HepG2 (cell line): ENCODE results near the gene SHBG. TPM values are rescaled to one million over a fixed set of nuclear protein-coding genes. Genes with fewer than 3 reads are reported as not detected.

ENCODE experiments used
- ARNT2 ChIP-seq: sonication (generic); formaldehyde crosslinking; IDR thresholded peaks from 2 replicates; pipeline ENCODE4 v1.8.0; 2022; ENCODE audit warnings: mild to moderate bottlenecking, low read depth, missing genetic modification reagents, moderate library complexity
- ATM ChIP-seq: fragments of 450-650 bp; IDR thresholded peaks from 2 replicates; pipeline ENCODE4 v1.7.1; 2017; ENCODE audit warnings: mild to moderate bottlenecking, borderline replicate concordance
- FLYWCH1 ChIP-seq: sonication (generic); formaldehyde crosslinking; IDR thresholded peaks from 2 replicates; pipeline ENCODE4 v1.8.1; 2023; ENCODE audit warnings: mild to moderate bottlenecking, missing genetic modification reagents
- HDAC2 ChIP-seq: sonication (generic); formaldehyde crosslinking; IDR thresholded peaks from 2 replicates; pipeline ENCODE4 v1.4.0; 2020; ENCODE audit warnings: missing genetic modification reagents
- HMG20B ChIP-seq: conservative IDR thresholded peaks from 2 replicates; pipeline ENCODE4 v1.6.1; 2016; ENCODE audit warnings: missing genetic modification reagents, missing compliant biosample characterization
- HNF1B ChIP-seq: sonication (generic); formaldehyde crosslinking; IDR thresholded peaks from 2 replicates; pipeline ENCODE4 v1.5.1; 2020; ENCODE audit warnings: mild to moderate bottlenecking, moderate library complexity, missing genetic modification reagents
- HOXA3 ChIP-seq: sonication (generic); formaldehyde crosslinking; IDR thresholded peaks from 2 replicates; pipeline ENCODE4 v1.5.0; 2020; ENCODE audit warnings: missing genetic modification reagents
- MTF2 ChIP-seq: sonication (generic); formaldehyde crosslinking; IDR thresholded peaks from 2 replicates; pipeline ENCODE4 v1.5.0; 2020; ENCODE audit warnings: missing genetic modification reagents, borderline replicate concordance
- MYNN ChIP-seq: sonication (generic); formaldehyde crosslinking; IDR thresholded peaks from 2 replicates; pipeline ENCODE4 v1.4.0; 2020; ENCODE audit warnings: mild to moderate bottlenecking, low read depth, missing genetic modification reagents
- RARA ChIP-seq: IDR thresholded peaks from 2 replicates; pipeline ENCODE4 v1.6.1; 2016; ENCODE audit warnings: missing genetic modification reagents, missing compliant biosample characterization
- RELA ChIP-seq: sonication (generic); formaldehyde crosslinking; IDR thresholded peaks from 2 replicates; pipeline ENCODE4 v1.4.0; 2020; ENCODE audit warnings: missing genetic modification reagents
- TCF7L2 ChIP-seq: IDR thresholded peaks from 2 replicates; pipeline ENCODE4 v1.6.1; 2011; ENCODE audit warnings: mild to moderate bottlenecking, low read depth, low read length, moderate library complexity
- XBP1 ChIP-seq: sonication (generic); formaldehyde crosslinking; IDR thresholded peaks from 2 replicates; pipeline ENCODE4 v1.5.0; 2020; ENCODE audit warnings: missing genetic modification reagents
- ZNF253 ChIP-seq: sonication (generic); formaldehyde crosslinking; IDR thresholded peaks from 2 replicates; pipeline ENCODE4 v1.8.0; 2022; ENCODE audit warnings: mild to moderate bottlenecking, missing genetic modification reagents, borderline replicate concordance
- ZNF441 ChIP-seq: sonication (generic); formaldehyde crosslinking; IDR thresholded peaks from 2 replicates; pipeline ENCODE4 v1.7.0; 2021; ENCODE audit warnings: missing genetic modification reagents, borderline replicate concordance
- ZNF512 ChIP-seq: sonication (generic); formaldehyde crosslinking; IDR thresholded peaks from 2 replicates; pipeline ENCODE4 v1.4.0; 2020; ENCODE audit warnings: mild to moderate bottlenecking, missing genetic modification reagents
- ZNF547 ChIP-seq: sonication (generic); formaldehyde crosslinking; IDR thresholded peaks from 2 replicates; pipeline ENCODE4 v1.5.1; 2020; ENCODE audit warnings: mild to moderate bottlenecking, missing genetic modification reagents
- ZXDC ChIP-seq: sonication (generic); formaldehyde crosslinking; IDR thresholded peaks from 2 replicates; pipeline ENCODE4 v1.5.0; 2020; ENCODE audit warnings: mild to moderate bottlenecking, missing genetic modification reagents
- polyA plus RNA-seq, 8 experiments: library from polyadenylated mRNA; depleted of rRNA in 3 of 8; stranded (reverse) in 7 of 8; unstranded in 1 of 8; fragments of >200 nt; fragmentation: Illumina TruSeq in 4 of 8; extraction: Trizol in 4 of 8; gene quantifications; 2 replicates each; pipeline versions ENCODE4 v1.2.1 to v1.2.3, GENCODE V29; 2011 to 2016; ENCODE audit warnings: low read depth in 4 of 8, missing spikeins in 1 of 8, mixed read lengths in 1 of 8; ENCODE audit not compliant: insufficient read depth in 1 of 8
- total RNA-seq, 5 experiments: library from RNA; depleted of rRNA; stranded (reverse); fragments of >200 nt; fragmentation: Illumina TruSeq; extraction: Trizol; gene quantifications; 2 replicates each; pipeline ENCODE4 v1.2.3, GENCODE V29; 2016; ENCODE audit warnings: low read depth in 1 of 5
- TF ChIP-seq, protein P1 (sequence below): sonication (generic); formaldehyde crosslinking; IDR thresholded peaks from 2 replicates; pipeline ENCODE4 v1.5.0; 2020; ENCODE audit warnings: missing genetic modification reagents
- TF ChIP-seq, protein P2 (sequence below): sonication (generic); formaldehyde crosslinking; IDR thresholded peaks from 2 replicates; pipeline ENCODE4 v1.5.0; 2020; ENCODE audit warnings: missing genetic modification reagents

SHBG gene
- total and polyA plus RNA-seq, 2 of the 13 experiments (the other 11 are each of a cell fraction or from before 2014, with no cell fraction given): 4.0 to 6.1 TPM

DNA sequence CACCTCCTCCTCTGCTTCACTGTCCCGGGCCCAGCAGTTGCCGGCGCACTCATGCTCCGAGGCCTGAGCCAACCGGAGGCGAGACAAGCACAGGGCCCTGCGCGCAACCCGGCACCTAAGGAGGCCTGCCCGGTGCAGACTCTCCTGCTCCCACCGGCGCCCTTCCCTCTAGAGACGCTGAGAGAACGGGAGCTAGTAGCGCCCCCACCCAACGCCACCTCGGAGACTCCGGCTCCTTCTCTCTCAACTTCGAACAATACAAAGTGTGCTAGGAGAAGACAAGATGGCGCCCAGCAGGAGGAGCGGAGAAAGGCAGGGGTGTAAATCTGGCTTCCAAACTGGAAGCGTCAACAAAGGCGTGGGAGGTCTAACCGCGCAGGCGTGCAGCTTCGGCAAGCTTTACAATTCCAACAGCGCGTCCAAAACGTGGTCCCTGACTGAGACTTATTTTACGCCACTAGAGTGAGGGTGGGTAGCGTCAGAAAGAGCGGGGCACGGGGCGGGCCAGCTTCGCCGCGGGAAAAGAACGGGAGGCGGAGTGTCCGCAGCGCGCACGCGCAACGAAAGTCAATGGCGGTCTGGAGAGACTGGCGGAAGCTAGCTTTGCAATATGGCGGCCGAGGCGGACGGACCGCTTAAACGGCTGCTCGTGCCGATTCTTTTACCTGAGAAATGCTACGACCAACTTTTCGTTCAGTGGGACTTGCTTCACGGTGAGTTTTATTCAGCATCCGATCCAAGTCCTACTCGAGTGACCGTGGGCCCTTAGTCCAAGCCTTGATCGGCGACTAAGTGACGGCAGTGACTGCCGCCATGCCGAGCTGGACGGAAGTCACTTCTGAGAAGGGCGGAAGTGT is 46.5 kb upstream of the SHBG start, which contains the start of gene MPDU1 (continued):
- TF ChIP-seq, protein P1, sequence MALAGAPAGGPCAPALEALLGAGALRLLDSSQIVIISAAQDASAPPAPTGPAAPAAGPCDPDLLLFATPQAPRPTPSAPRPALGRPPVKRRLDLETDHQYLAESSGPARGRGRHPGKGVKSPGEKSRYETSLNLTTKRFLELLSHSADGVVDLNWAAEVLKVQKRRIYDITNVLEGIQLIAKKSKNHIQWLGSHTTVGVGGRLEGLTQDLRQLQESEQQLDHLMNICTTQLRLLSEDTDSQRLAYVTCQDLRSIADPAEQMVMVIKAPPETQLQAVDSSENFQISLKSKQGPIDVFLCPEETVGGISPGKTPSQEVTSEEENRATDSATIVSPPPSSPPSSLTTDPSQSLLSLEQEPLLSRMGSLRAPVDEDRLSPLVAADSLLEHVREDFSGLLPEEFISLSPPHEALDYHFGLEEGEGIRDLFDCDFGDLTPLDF (CRISPR knock-in tag): peak; percentile 96
- TF ChIP-seq ZNF547 (CRISPR knock-in tag) (peak; percentile 87), HDAC2 (CRISPR knock-in tag) (peak; percentile 4; the same call in 1 of the 2 replicates), HNF1B (peak; percentile 80), XBP1 (no peak), ZXDC (CRISPR knock-in tag) (no peak), RARA (CRISPR knock-in tag) (no peak; the same call in 1 of the 2 replicates), MYNN (no peak), FLYWCH1 (no peak), ARNT2 (peak; percentile 74), MTF2 (CRISPR knock-in tag) (no peak; the same call in 1 of the 2 replicates), ATM (no peak), HOXA3 (CRISPR knock-in tag) (peak; percentile 99), RELA (CRISPR knock-in tag) (no peak), ZNF512 (CRISPR knock-in tag) (no peak), HMG20B (CRISPR knock-in tag) (no peak), TCF7L2 (no peak), ZNF253 (CRISPR knock-in tag) (peak; percentile 50; the same call in 1 of the 2 replicates), ZNF441 (CRISPR knock-in tag) (peak; percentile 72; the same call in 1 of the 2 replicates)
- TF ChIP-seq, protein P2, sequence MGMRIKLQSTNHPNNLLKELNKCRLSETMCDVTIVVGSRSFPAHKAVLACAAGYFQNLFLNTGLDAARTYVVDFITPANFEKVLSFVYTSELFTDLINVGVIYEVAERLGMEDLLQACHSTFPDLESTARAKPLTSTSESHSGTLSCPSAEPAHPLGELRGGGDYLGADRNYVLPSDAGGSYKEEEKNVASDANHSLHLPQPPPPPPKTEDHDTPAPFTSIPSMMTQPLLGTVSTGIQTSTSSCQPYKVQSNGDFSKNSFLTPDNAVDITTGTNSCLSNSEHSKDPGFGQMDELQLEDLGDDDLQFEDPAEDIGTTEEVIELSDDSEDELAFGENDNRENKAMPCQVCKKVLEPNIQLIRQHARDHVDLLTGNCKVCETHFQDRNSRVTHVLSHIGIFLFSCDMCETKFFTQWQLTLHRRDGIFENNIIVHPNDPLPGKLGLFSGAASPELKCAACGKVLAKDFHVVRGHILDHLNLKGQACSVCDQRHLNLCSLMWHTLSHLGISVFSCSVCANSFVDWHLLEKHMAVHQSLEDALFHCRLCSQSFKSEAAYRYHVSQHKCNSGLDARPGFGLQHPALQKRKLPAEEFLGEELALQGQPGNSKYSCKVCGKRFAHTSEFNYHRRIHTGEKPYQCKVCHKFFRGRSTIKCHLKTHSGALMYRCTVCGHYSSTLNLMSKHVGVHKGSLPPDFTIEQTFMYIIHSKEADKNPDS: peak; percentile 42; the same call in 1 of the 2 replicates
